HG03342 (cell line): ENCODE measurements around the gene ARNT2.

Experiments used
- ATAC-seq: cut with Tn5 transposase; IDR thresholded peaks from one replicate; pipeline ENCODE4 v1.9.1; 2021; ENCODE audit warnings: mild to moderate bottlenecking, moderate library complexity; ENCODE audit not compliant: unreplicated experiment

Gene ARNT2

DNA sequence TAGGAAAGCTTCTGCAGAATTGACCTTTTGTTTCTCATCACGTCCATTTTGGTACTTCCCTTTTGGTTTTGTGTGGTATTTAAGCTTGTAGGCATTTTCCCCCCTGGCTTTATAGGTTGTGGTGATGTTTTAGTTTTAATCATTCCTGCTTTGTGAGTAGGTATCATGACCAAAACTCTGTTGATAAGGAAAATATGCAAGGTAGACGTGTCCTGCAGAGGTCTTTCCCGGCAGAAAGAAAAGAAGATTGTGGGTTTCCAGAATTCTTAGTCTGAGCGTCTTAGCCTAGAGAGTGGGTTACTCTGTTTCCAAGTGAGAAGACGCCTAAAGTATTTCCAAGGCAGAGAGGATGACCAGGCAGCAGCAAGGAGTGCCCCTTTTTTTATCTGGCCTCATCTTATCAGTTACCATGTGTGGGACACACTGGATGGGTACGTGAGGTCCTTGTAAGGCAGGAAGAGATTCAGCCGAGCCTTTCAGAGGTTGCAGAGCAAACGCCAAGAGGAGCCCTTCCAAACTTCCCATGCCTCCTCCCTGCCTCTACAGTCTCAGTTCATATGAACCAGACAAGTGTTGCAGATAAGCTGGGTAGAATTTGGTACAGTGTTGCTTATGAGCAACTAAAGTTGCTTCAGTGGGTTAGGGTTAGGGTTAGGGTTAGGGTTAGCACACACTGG, 58.8 kb downstream of the ARNT2 start:
- ATAC-seq, result no peak

DNA sequence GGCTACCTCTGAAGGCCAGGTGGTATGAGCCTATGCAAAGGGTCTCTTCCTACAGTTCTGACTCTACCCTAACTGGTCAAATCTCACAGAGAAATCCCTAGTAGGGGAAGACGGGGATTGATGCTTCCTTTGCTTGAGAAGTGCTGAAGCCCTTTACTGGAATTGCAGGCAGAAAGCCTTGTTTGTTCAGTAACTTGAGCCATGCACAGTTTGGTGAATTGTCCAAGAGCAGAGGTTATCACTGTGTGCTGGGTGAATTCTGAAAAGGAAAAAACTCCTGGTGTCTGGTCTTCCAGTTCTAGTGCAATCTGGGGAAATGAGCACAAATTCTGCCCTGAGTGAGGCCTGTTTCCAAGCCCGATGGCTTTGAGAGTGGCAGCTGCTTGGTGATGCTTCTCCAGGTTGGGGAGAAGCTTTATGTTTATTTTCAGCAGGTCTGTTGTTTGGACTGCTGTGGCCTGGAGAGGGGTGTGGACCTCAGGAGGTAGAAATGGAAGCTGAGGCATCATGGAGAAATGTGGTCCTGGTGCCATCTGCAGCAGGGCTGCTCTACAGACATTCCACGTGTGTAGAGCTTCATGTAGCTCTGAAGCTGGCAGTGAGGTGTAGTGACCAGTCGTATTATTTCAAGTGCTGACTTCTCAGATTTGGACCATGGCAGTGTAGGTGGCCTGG, 60.9 kb downstream of the ARNT2 start:
- no peak for ATAC-seq

DNA sequence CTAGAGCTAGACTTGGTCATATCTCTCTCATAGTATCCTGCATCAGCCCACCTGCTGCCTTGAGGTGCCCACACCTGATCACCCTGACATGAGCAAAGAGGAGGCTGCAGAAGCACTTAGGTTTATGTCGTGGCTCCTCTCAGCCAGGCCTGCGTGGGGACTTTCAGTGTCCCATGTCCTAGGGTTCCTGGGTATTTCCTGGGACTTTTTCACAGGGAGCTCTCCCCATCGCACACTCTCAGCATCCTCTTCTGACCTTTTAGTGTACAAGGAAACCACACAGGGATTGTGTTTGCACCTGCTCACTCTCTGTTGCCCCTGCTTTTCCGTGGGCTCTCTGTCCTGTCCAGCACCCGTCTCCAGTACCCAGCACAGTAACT, 61.4 kb downstream of the ARNT2 start:
- ATAC-seq, result no peak

DNA sequence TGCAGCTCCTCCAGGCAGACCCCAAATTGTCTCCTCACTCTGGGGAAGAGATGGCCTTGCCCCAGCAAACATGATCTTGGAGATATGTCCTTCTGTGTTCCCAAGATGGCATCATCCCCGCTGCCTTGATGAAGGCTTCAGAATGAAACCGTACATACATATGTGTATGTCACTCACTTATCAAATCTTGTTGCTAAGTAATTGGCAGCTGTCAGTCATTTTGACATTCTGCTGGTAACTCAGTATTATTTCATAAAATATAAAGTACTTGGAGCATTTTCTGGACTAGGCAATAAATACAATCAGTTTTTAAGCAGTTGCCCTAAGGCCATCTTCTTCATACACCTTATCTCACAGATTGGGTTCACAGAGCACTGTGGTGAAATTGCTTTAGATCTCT, 62.4 kb downstream of the ARNT2 start:
- no peak for ATAC-seq

DNA sequence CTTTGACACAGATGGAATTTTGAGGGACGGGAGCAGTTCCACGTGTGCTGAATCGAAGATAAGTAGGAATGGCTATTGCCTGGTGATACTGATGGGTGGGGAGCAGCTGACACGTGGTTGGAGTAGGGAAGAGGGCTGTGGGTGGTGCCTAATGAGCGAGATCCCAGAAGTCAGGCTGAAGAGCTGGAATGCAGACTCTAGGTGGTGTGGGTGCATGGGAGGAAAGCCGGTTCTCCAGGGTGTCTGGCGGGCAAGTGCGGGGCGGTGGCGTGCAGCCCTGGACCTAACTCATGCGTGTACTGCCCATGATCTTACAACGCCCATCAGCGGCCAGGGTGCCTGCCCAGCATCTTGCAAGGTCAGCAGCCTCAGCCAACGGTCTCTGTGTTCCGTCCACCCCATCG, 63.1 kb downstream of the ARNT2 start:
- no peak for ATAC-seq

DNA sequence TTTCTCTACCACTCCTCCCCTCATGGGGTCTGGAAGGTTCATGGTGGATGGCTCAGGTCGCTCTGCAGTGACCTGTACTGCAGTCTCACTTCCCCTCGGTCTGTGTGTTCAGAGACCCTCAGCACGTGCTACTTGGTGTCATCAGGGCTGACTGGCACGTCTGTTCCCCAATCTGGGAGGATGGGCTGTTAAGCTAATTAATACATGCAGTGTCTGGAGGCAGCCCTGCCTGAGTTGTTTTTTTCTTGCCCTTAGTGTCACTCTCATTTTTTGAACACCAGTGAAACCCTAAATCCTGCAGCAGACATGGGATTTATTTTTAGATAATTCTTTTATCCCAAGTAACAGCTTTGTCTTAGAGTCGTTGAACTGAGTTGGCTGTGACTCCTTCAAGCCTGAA, 64.6 kb downstream of the ARNT2 start:
- ATAC-seq, result no peak

- ATAC-seq, result no peak
These were observed 67.7 kb downstream of the ARNT2 start for GRCh38 chr15:80471881-80472280.

- no peak for ATAC-seq
These were observed 69.4 kb downstream of the ARNT2 start for GRCh38 chr15:80473286-80474223.

DNA sequence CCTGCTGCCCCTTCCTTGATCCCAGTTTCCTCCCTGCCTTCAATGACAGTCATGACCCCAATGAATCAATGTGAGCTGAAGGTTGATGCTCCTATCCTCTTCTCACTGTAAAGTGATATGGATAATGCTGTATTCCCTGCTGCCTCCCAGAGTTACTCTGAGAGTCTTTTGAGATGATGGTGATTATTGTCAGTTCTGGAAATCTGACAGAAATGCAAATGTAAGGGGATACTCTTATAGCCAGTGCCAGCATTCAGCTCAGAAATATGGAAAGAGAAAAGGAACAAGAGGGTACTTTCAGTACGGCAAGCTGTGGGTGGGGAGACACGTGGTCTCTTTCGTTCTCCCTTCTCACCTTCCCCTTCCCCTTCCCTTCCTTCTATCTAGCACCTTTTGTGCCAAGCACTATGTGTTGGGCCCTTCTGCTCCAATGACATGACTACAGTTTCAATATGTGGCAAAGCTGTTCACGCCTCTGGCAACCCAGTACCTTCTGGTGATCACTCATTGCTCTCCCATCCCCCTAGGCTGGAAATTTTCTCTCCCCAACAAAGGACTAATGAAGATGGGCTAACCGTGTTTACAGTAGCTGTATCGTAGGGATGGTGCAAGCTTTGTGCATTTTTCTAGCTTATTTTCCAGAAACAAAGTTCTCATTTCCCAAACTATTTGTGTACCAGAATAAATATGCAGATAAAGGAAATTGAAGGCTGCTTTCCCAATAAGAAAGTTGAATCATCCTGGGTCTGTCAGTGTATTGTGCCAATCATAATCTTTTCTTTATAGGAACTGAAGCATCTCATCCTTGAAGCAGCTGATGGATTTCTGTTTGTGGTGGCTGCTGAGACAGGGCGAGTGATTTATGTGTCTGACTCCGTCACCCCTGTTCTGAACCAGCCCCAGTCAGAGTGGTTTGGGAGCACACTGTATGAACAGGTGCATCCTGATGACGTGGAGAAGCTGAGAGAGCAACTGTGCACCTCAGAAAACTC, 70.3 kb downstream of the ARNT2 start:
- no peak for ATAC-seq

GRCh38 chr15:80475572-80475971, 71.4 kb downstream of the ARNT2 start:
- no peak for ATAC-seq

GRCh38 chr15:80476036-80476435, 71.9 kb downstream of the ARNT2 start:
- ATAC-seq, result no peak

DNA sequence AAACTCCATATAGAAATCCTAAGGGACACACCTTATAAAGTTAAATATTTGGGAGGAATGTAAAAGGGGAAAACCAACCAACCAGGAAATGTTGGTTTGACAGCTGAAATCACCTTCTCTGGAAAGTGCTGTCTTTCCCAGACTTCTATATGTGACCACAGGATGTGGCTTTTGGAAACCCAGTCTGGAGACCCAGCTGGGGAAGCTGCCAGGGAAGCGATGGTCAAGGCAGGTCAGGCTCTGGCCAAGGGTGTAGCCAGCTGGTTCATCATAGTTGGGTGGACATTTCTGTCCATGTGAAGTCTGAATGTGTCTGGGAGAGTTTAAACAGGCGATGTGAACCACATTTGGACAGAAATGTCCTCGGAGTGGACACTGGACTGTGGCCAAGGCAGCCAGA, 73.9 kb downstream of the ARNT2 start:
- ATAC-seq, result no peak

GRCh38 chr15:80479191-80479590, 75.0 kb downstream of the ARNT2 start:
- no peak for ATAC-seq

- ATAC-seq, result no peak
These were observed 76.1 kb downstream of the ARNT2 start for GRCh38 chr15:80480171-80480811.

GRCh38 chr15:80480909-80481308, 76.7 kb downstream of the ARNT2 start:
- no peak for ATAC-seq

DNA sequence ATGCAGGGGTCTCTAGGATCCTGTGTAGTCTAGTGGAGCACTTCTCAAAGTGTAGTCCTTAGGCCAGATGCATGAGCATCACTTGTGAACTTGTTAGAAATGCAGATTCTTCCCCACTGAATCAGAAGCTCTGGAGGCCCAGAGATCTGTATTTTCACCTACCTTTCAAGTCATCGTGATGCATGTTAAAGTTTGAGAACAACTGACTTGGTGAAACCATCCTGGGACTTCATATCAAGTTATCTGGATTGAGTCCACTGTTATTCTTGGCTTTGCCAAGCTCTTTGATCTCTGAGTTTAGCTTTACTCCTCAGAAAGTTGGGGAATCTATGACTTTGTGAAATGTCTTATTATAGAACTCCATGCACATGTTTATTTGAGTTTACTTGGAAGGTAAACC, 78.5 kb downstream of the ARNT2 start:
- ATAC-seq, result no peak

DNA sequence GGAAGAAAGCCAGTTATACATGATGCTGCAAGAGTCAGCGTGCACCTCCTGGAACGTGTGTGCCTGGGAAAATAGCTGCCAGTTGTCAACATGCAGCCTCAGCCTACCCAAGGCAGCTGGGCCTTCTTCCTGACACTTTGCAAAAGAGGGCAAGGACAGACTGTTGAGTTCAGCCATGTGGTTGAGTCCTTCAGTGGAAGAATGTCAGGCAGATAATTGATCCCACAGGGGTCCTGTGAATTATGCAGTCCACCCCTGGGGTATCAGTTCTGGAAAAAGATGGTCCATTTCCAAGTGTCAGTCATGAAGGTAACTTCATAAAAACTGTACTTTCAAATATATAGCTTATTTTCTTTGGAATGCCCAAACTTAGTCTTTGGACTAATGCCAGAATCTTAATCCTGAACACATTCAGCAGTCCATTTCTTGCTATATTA, 79.6 kb downstream of the ARNT2 start:
- no peak for ATAC-seq

GRCh38 chr15:80484333-80484864, 80.2 kb downstream of the ARNT2 start:
- ATAC-seq, result no peak

GRCh38 chr15:80485370-80486164, 81.4 kb downstream of the ARNT2 start:
- no peak for ATAC-seq
